ENCODE measurements around the gene HBS1L. TPM values are rescaled to one million over a fixed set of nuclear protein-coding genes. Genes with fewer than 3 reads are reported as not detected.
A peak's percentile ranks its signal among the peaks of the same experiment; 100 is the strongest.

The HBS1L gene
- polyA plus RNA-seq, 1 experiment = 101 TPM

DNA sequence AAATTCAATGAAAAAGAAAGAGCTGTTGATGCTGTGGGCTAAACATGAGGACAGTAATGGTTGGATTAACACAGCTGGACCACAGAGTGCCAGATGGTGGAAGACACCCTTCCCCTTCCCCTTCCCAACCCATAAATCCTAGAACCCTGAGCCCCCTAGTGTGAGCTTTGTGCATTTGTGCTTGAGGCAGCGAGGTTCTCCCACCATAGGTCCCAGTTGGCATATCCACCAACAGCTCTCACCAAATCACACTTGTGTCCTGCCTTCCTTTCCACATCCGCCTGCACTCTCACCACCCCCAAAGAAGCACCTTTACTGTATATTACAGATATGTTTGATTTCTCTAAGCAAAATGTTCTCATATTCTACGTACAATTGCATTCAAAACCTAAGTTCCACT, 32.8 kb upstream of the HBS1L start:
- ChIA-PET POLR2A (interaction anchor here (0.6 kb wide), 1 partner anchor 53 kb away, joined by 4 read pairs; no protein-coding TSS in a partner anchor), CTCF (no interaction called here)
- no peak for DNase-seq (ENCODE audit: low read depth, low spot score)
- Histone ChIP-seq H3K27me3 (ENCODE audit: control insufficient read depth, insufficient read depth, low read length) (peaks cover 12% of the 10 kb centered on the region), H3K9me3 (ENCODE audit: control insufficient read depth, insufficient read depth, low read length) (no peaks in the 10 kb centered on the region), H3K4me3 (ENCODE audit: low read depth, low read length) (no peak overlapping the region), H3K27ac (ENCODE audit: low read depth, low read length) (no peak overlapping the region)
- TF ChIP-seq, protein P1, sequence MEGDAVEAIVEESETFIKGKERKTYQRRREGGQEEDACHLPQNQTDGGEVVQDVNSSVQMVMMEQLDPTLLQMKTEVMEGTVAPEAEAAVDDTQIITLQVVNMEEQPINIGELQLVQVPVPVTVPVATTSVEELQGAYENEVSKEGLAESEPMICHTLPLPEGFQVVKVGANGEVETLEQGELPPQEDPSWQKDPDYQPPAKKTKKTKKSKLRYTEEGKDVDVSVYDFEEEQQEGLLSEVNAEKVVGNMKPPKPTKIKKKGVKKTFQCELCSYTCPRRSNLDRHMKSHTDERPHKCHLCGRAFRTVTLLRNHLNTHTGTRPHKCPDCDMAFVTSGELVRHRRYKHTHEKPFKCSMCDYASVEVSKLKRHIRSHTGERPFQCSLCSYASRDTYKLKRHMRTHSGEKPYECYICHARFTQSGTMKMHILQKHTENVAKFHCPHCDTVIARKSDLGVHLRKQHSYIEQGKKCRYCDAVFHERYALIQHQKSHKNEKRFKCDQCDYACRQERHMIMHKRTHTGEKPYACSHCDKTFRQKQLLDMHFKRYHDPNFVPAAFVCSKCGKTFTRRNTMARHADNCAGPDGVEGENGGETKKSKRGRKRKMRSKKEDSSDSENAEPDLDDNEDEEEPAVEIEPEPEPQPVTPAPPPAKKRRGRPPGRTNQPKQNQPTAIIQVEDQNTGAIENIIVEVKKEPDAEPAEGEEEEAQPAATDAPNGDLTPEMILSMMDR (IDR thresholded peaks at IDR 0.05; ENCODE audit: low read depth, low read length) = no peak

DNA sequence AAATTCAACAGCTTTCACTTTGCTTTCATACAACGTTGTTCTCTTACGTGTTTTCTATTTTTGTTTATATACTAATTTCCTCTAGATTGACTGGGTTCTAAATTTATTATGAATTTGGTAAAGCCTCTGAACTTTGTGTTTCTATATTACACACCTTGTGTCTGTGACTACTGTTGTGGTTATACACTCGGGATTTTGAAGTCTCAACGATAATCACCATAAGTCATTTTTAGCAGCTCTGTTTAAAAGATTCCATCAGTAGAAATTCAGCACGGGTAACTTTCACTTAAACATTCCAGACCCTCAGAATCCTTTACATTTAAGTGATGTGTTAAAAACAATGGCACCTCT, 31.8 kb upstream of the HBS1L start:
- CTCF ChIA-PET = no interaction called here

GRCh38 chr6:135085700-135086413, 31.2 kb upstream of the HBS1L start:
- Histone ChIP-seq H3K4me3 (ENCODE audit: low read depth, low read length) (peak overlapping the region; percentile 17; the same call in 1 of the 2 replicates), H3K27ac (ENCODE audit: low read depth, low read length) (no peak overlapping the region), H3K27me3 (ENCODE audit: control insufficient read depth, insufficient read depth, low read length) (peaks cover 7% of the 10 kb centered on the region), H3K9me3 (ENCODE audit: control insufficient read depth, insufficient read depth, low read length) (no peaks in the 10 kb centered on the region)
- ChIA-PET CTCF (no interaction called here), POLR2A (no interaction called here)
- TF ChIP-seq, protein P1 (IDR thresholded peaks at IDR 0.05; ENCODE audit: low read depth, low read length) = no peak
- DNase-seq (ENCODE audit: low read depth, low spot score) = no peak

More for the DNA sequence above, 31.8 kb upstream of the HBS1L start:
- TF ChIP-seq, protein P1 (IDR thresholded peaks at IDR 0.05; ENCODE audit: low read depth, low read length) = no peak
- Histone ChIP-seq H3K27ac (ENCODE audit: low read depth, low read length) (no peak overlapping the region), H3K9me3 (ENCODE audit: control insufficient read depth, insufficient read depth, low read length) (no peaks in the 10 kb centered on the region), H3K27me3 (ENCODE audit: control insufficient read depth, insufficient read depth, low read length) (peaks cover 9% of the 10 kb centered on the region), H3K4me3 (ENCODE audit: low read depth, low read length) (peak overlapping the region; percentile 17; the same call in 1 of the 2 replicates)
- no peak for DNase-seq (ENCODE audit: low read depth, low spot score)
- POLR2A ChIA-PET = no interaction called here

DNA sequence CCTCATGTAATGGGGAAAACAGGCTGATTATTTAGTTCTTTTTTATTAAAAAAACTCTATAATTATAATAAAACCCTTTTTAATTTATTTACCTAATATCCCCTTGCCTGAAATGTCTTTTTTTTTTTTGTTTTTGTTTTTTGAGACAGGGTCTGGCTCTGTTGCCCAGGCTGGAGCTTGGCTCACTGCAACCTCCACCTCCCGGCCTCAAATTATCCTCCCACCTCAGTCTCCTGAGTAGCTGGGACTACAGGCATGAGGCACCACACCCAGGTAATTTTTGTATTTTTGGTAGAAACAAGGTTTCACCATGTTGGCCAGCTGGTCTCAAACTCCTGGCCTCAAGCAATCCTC, 30.3 kb upstream of the HBS1L start:
- Histone ChIP-seq H3K4me3 (ENCODE audit: low read depth, low read length) (no peak overlapping the region), H3K27me3 (ENCODE audit: control insufficient read depth, insufficient read depth, low read length) (peaks cover 11% of the 10 kb centered on the region), H3K9me3 (ENCODE audit: control insufficient read depth, insufficient read depth, low read length) (no peaks in the 10 kb centered on the region), H3K27ac (ENCODE audit: low read depth, low read length) (no peak overlapping the region)
- no peak for DNase-seq (ENCODE audit: low read depth, low spot score)
- CTCF ChIA-PET = interaction anchor here (0.6 kb wide), 1 partner anchor 34 kb away, joined by 5 read pairs; no protein-coding TSS in a partner anchor
- POLR2A ChIA-PET = no interaction called here
- TF ChIP-seq, protein P1 (IDR thresholded peaks at IDR 0.05; ENCODE audit: low read depth, low read length) = no peak

- Histone ChIP-seq H3K27me3 (ENCODE audit: control insufficient read depth, insufficient read depth, low read length) (peaks cover 11% of the 10 kb centered on the region), H3K27ac (ENCODE audit: low read depth, low read length) (no peak overlapping the region), H3K9me3 (ENCODE audit: control insufficient read depth, insufficient read depth, low read length) (no peaks in the 10 kb centered on the region), H3K4me3 (ENCODE audit: low read depth, low read length) (no peak overlapping the region)
- POLR2A ChIA-PET = no interaction called here
- no peak for DNase-seq (ENCODE audit: low read depth, low spot score)
- TF ChIP-seq, protein P1 (IDR thresholded peaks at IDR 0.05; ENCODE audit: low read depth, low read length) = no peak
- CTCF ChIA-PET = no interaction called here
Observed at GRCh38 chr6:135084001-135084915, 29.6 kb upstream of the HBS1L start.
